Spleen (tissue), 11 donors: ENCODE results near the gene OR52W1. TPM values are rescaled to one million over a fixed set of nuclear protein-coding genes. Genes with fewer than 3 reads are reported as not detected.

Experiments used
- DNase-seq: peaks from one replicate; pipeline ENCODE4 v3.0.0-alpha.2; 2020
- H3K27ac ChIP-seq, 8 donors: fragments of 200-600 bp; sonication (generic) in 7 of 8; 1 replicate in 4 of 8; 2 replicates in 4 of 8; pipeline versions ENCODE4 v1.5.0 to v1.8.0; 2016 to 2021; ENCODE audit warnings: inconsistent platforms in 4 of 8, mild to moderate bottlenecking in 4 of 8, moderate library complexity in 1 of 8
- H3K27me3 ChIP-seq, 7 donors: fragments of 200-600 bp; sonication (generic) in 6 of 7; replicated peaks in 1 of 7; 1 replicate in 4 of 7; 2 replicates in 3 of 7; pipeline versions ENCODE4 v1.5.0 to v1.8.0; 2016 to 2021; ENCODE audit warnings: inconsistent platforms in 3 of 7, mild to moderate bottlenecking in 1 of 7
- H3K36me3 ChIP-seq, 6 donors: fragments of 200-600 bp; sonication (generic) in 5 of 6; 1 replicate in 4 of 6; 2 replicates in 2 of 6; pipeline versions ENCODE4 v1.5.0 to v1.8.0; 2016 to 2021; ENCODE audit warnings: inconsistent platforms in 2 of 6
- H3K4me1 ChIP-seq, 6 donors: fragments of 200-600 bp; sonication (generic) in 5 of 6; 1 replicate in 3 of 6; 2 replicates in 3 of 6; pipeline versions ENCODE4 v1.5.0 to v1.8.0; 2016 to 2021; ENCODE audit warnings: inconsistent platforms in 3 of 6
- H3K4me3 ChIP-seq, 8 donors: fragments of 200-600 bp; sonication (generic) in 7 of 8; 1 replicate in 4 of 8; 2 replicates in 4 of 8; pipeline versions ENCODE4 v1.5.0 to v1.8.0; 2016 to 2021; ENCODE audit warnings: inconsistent platforms in 4 of 8, mild to moderate bottlenecking in 4 of 8, moderate library complexity in 2 of 8
- H3K9me3 ChIP-seq, 8 donors: fragments of 200-600 bp; sonication (generic) in 7 of 8; 1 replicate in 4 of 8; 2 replicates in 4 of 8; pipeline versions ENCODE4 v1.5.0 to v1.8.0; 2016 to 2021; ENCODE audit warnings: inconsistent platforms in 4 of 8
- POLR2A ChIP-seq, 3 donors: fragments of 450-650 bp; IDR thresholded peaks; one replicate each; pipeline ENCODE4 v1.5.1; 2017; ENCODE audit warnings: antibody characterized with exemption in 3 of 3, mild to moderate bottlenecking in 1 of 3
- POLR2AphosphoS5 ChIP-seq, 3 donors: sonication (generic); formaldehyde crosslinking; IDR thresholded peaks; one replicate each; pipeline ENCODE4 v1.5.1; 2017; ENCODE audit warnings: antibody characterized with exemption in 3 of 3
- WGBS, 5 donors: extraction: QIAGEN DNeasy Blood & Tissue Kit in 3 of 5; methylation state at CpG; one replicate each; pipeline versions ENCODE4 v1.1.5 to v1.1.7; 2013 to 2018; 5-methylcytosine and 5-hydroxymethylcytosine counted together
- intact Hi-C: fragments of 100-400 bp; cut with DNase I; formaldehyde crosslinking; loops from one replicate; pipeline ENCODE4 v1.15.0; 2023; ENCODE audit warnings: low total_unique reads
- polyA plus RNA-seq, 3 donors: library from polyadenylated mRNA; stranded (reverse); fragments of 200-250 nt; gene quantifications; one replicate each; pipeline ENCODE4 v1.2.1, GENCODE V29; 2013
- total RNA-seq, 7 donors: library from RNA; depleted of rRNA in 3 of 7; stranded (reverse); fragments of >200 nt in 3 of 7; fragmentation: NEBNext Ultra II Directional in 4 of 7; extraction: Animal tissue kit (Norgen Biotek cat#: 25700) in 4 of 7; gene quantifications; one replicate each; pipeline versions ENCODE4 v1.1.0 to v1.2.1, GENCODE V29; 2016 to 2021
- TF ChIP-seq, protein P1 (sequence below), 11 experiments: fragments of 200-600 bp in 7 of 11; fragments of 450-650 bp in 4 of 11; sonication (generic) in 4 of 11; IDR thresholded peaks in 8 of 11; conservative IDR thresholded peaks in 3 of 11; 1 replicate in 7 of 11; 2 replicates in 4 of 11; pipeline versions ENCODE4 v1.4.0 to v1.8.0; 2016 to 2021; ENCODE audit warnings: antibody characterized with exemption in 11 of 11, inconsistent platforms in 4 of 11, mild to moderate bottlenecking in 1 of 11
- donor health status: healthy with polysubstance abuse.
- donor health status: DM: no; HTN: no; CAD: no; lungs with moderate emphysema.
- donor health status: DM: no; HTN: no; CAD: no.
- donor health status: Bipolar disorder and iron deficiency.
- donor health status: healthy.
- donor health status: DM: no; HTN: no; CAD: no.
- donor health status: DM: yes; HTN: yes; CAD: no.

Gene OR52W1
- total and polyA plus RNA-seq, 10 donors = not detected

DNA sequence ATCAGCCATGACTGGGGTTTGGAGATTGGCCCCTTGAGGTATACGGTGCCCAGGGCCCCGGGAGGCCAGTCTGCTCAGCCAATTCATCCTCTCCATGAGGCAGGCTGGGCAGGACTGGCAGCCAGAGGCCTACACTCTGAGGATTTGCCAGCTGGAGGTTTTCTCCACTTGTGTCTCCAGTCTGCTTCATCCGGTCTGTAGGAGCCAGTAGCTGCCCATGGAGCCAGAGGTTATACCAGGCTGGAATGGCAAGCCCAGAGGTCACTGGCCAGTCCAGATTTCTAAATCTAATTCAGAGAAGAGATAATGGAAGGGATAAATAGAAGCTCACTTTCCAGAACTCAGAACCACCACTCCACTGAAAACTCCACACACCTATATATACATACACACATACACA is 25.4 kb downstream of the OR52W1 start:
- Histone ChIP-seq H3K9me3 (no peaks in the 10 kb centered on the region), H3K27ac (no peak overlapping the region), H3K4me1 (peaks cover 3 to 51% (median 17%) of the 10 kb centered on the region in 6 donors), H3K36me3 (peaks cover 10 to 53% (median 47%) of the 10 kb centered on the region in 6 donors), H3K27me3 (no peaks in the 10 kb centered on the region), H3K4me3 (no peak overlapping the region)
- intact Hi-C loops = no loop called here
- WGBS, 5 donors = 96 to 100% (median 99%) methylated on average over 3 of the region's 3 CpGs; no CpG with 5 or more reads in 1 of the 5 donors
- no peak for DNase-seq
- TF ChIP-seq POLR2AphosphoS5 (IDR thresholded peaks at IDR 0.05) = no peak
- TF ChIP-seq POLR2A (IDR thresholded peaks at IDR 0.05) = no peak
- TF ChIP-seq, protein P1, sequence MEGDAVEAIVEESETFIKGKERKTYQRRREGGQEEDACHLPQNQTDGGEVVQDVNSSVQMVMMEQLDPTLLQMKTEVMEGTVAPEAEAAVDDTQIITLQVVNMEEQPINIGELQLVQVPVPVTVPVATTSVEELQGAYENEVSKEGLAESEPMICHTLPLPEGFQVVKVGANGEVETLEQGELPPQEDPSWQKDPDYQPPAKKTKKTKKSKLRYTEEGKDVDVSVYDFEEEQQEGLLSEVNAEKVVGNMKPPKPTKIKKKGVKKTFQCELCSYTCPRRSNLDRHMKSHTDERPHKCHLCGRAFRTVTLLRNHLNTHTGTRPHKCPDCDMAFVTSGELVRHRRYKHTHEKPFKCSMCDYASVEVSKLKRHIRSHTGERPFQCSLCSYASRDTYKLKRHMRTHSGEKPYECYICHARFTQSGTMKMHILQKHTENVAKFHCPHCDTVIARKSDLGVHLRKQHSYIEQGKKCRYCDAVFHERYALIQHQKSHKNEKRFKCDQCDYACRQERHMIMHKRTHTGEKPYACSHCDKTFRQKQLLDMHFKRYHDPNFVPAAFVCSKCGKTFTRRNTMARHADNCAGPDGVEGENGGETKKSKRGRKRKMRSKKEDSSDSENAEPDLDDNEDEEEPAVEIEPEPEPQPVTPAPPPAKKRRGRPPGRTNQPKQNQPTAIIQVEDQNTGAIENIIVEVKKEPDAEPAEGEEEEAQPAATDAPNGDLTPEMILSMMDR (IDR thresholded peaks at IDR 0.05 in 8 of 11, conservative IDR thresholded peaks at IDR 0.05 in 3 of 11) = no peak

DNA sequence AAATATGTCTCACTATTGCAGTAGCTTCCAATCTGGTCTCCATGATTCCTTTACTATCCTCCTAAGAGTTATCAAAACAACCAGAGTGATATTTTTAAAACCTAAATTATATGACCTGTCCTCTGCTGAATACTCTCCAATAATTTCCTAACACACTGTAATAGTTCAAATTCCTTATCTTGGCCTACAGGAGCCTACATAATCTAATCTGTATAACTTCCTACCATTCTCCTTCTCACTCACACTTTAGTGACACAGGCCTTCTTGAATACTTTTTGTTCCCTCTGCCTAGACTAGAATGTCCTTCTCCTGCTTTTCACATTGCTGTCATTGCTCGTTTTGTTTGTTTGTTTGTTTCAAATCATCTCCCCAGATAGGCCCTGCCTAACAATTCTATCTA is 26.0 kb downstream of the OR52W1 start:
- peaks cover 3 to 54% (median 20%) of the 10 kb centered on the region in 6 donors for H3K4me1 ChIP-seq
- TF ChIP-seq, protein P1 (IDR thresholded peaks at IDR 0.05 in 8 of 11, conservative IDR thresholded peaks at IDR 0.05 in 3 of 11) = no peak
- TF ChIP-seq POLR2AphosphoS5 (IDR thresholded peaks at IDR 0.05) = no peak
- no peak for TF ChIP-seq POLR2A (IDR thresholded peaks at IDR 0.05)
- intact Hi-C loops = no loop called here
- DNase-seq = no peak
- H3K4me3 ChIP-seq = no peak overlapping the region
- H3K27me3 ChIP-seq = no peaks in the 10 kb centered on the region
- peak overlapping the region in 1 of 8 donors; percentile 71 for H3K27ac ChIP-seq
- whole genome bisulfite sequencing, 5 donors = 68 to 88% (median 86%) methylated on average over 1 of the region's 1 CpG
- H3K9me3 ChIP-seq = no peaks in the 10 kb centered on the region
- peaks cover 10 to 47% (median 42%) of the 10 kb centered on the region in 6 donors for H3K36me3 ChIP-seq

DNA sequence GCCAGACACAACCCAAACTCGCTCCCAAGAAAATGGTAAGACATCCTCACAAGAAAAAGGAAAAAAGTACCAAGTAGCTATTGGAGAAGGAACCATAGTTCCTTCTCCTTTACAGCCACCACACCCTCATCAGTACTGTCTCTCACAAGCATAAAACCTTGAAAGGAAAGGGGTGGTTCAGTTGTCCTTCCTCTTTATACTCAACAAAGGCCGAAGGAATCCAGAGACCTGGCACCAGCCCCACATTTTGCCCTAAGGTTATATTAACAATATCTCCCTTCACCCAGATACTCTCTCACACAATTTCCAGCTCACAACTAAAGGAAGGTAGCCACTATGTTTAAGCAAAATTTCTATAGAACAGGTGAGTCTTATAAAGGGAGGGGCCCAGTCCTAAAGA is 26.9 kb downstream of the OR52W1 start:
- Histone ChIP-seq H3K27me3 (no peaks in the 10 kb centered on the region), H3K4me1 (peaks cover 3 to 63% (median 27%) of the 10 kb centered on the region in 6 donors), H3K9me3 (no peaks in the 10 kb centered on the region), H3K36me3 (peaks cover 10 to 38% (median 34%) of the 10 kb centered on the region in 6 donors), H3K4me3 (no peak overlapping the region), H3K27ac (peak overlapping the region in 5 of 8 donors; percentile 27 to 71 (median 55))
- no peak for DNase-seq
- 51 to 65% (median 54%) methylated on average over 2 of the region's 2 CpGs for WGBS, 5 donors
- intact Hi-C loops = no loop called here
- TF ChIP-seq POLR2AphosphoS5 (IDR thresholded peaks at IDR 0.05) = no peak
- TF ChIP-seq POLR2A (IDR thresholded peaks at IDR 0.05) = no peak
- TF ChIP-seq, protein P1 (IDR thresholded peaks at IDR 0.05 in 8 of 11, conservative IDR thresholded peaks at IDR 0.05 in 3 of 11) = no peak

DNA sequence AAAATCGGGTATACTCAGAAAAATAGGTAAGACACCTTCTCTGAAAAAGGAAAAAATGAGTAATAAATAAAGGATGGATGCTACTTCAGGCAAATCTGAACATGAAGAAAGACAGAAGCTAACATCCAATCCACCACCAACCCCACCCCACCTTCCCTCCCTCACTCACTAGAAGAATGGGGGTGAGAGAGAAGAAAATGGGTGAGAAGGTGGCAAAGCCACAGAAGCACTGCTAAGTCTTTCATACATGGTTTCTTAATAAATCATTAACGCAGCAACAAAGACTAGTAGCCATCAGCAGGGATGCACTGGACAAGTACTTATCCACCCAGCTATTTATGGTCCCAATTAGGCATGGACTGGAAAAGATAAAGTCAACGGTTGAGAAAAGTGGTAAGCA is 29.5 kb downstream of the OR52W1 start:
- DNase-seq = no peak
- Histone ChIP-seq H3K9me3 (no peaks in the 10 kb centered on the region), H3K4me1 (peaks cover 4 to 89% (median 45%) of the 10 kb centered on the region in 6 donors), H3K27me3 (no peaks in the 10 kb centered on the region), H3K4me3 (no peak overlapping the region), H3K27ac (peak overlapping the region in 1 of 8 donors; percentile 1), H3K36me3 (peaks cover 0 to 12% (median 10%) of the 10 kb centered on the region in 6 donors)
- intact Hi-C loops = no loop called here
- WGBS, 5 donors = 53 to 77% (median 63%) methylated on average over 3 of the region's 3 CpGs
- TF ChIP-seq POLR2AphosphoS5 (IDR thresholded peaks at IDR 0.05) = no peak
- TF ChIP-seq, protein P1 (IDR thresholded peaks at IDR 0.05 in 8 of 11, conservative IDR thresholded peaks at IDR 0.05 in 3 of 11) = no peak
- TF ChIP-seq POLR2A (IDR thresholded peaks at IDR 0.05) = no peak
